PC-3 (cell line): ENCODE results near the gene PLCL1. TPM values are rescaled to one million over a fixed set of nuclear protein-coding genes. Genes with fewer than 3 reads are reported as not detected.

Experiments
- ATAC-seq: fragments of 200-7000 bp; cut with Tn5 transposase; 2 replicates; pipeline ENCODE4 v1.9.1; 2020; ENCODE audit warnings: mild to moderate bottlenecking, moderate library complexity
- BruUV-seq: library from RNA; stranded (reverse); fragments of 400-500 nt; replicated peaks from 2 replicates; lab custom pipeline; 2021; lab: Mats Ljungman, UMichigan
- CTCF ChIA-PET: fragments of 300-600 bp; sonication (Branson Sonifier 250); formaldehyde crosslinking; loops from one replicate; lab custom pipeline; 2022; ENCODE audit warnings: antibody characterized with exemption; lab: Charles Lee
- POLR2A ChIA-PET: fragments of 300-600 bp; sonication (Branson Sonifier 250); formaldehyde crosslinking; loops from one replicate; lab custom pipeline; 2022; ENCODE audit warnings: antibody characterized with exemption; ENCODE audit not compliant: unreplicated experiment; lab: Charles Lee
- DNase-seq: peaks from one replicate; pipeline ENCODE4 v3.0.0-alpha.2; 2015
- H2AFZ ChIP-seq: fragments of 300-600 bp; sonication (generic); 2 replicates; pipeline ENCODE4 v1.6.0; 2016; ENCODE audit warnings: antibody characterized with exemption, low read length
- H3F3A ChIP-seq: fragments of 300-600 bp; sonication (generic); one replicate; pipeline ENCODE4 v1.6.0; 2017; ENCODE audit warnings: antibody characterized with exemption, low read length, control low read depth, mild to moderate bottlenecking; ENCODE audit not compliant: unreplicated experiment
- H3K27ac ChIP-seq: fragments of 300-600 bp; sonication (generic); 2 replicates; pipeline ENCODE4 v1.5.1; 2016; ENCODE audit warnings: mild to moderate bottlenecking, low read length
- H3K27me3 ChIP-seq: fragments of 300-600 bp; sonication (generic); 2 replicates; pipeline ENCODE4 v1.6.1; 2016; ENCODE audit warnings: low read length, mixed read lengths
- H3K36me3 ChIP-seq: fragments of 300-600 bp; sonication (generic); 2 replicates; pipeline ENCODE4 v1.6.1; 2016; ENCODE audit warnings: low read depth, mixed run types, low read length, mixed read lengths
- H3K4me1 ChIP-seq: fragments of 300-600 bp; sonication (generic); 2 replicates; pipeline ENCODE4 v1.5.1; 2016; ENCODE audit warnings: low read length; ENCODE audit not compliant: insufficient read depth
- H3K4me2 ChIP-seq: fragments of 300-600 bp; sonication (generic); 2 replicates; pipeline ENCODE4 v1.6.0; 2016; ENCODE audit warnings: low read length
- H3K4me3 ChIP-seq: fragments of 300-600 bp; sonication (generic); 2 replicates; pipeline ENCODE4 v1.5.1; 2016; ENCODE audit warnings: mild to moderate bottlenecking, low read length, mixed read lengths
- H3K79me2 ChIP-seq: fragments of 300-600 bp; sonication (generic); 2 replicates; pipeline ENCODE4 v1.6.1; 2017; ENCODE audit warnings: low read length, mixed read lengths
- H3K9ac ChIP-seq: fragments of 300-600 bp; sonication (generic); 2 replicates; pipeline ENCODE4 v1.6.0; 2016; ENCODE audit warnings: mild to moderate bottlenecking, low read length
- H3K9me2 ChIP-seq: fragments of 300-600 bp; sonication (generic); replicated peaks from 2 replicates; pipeline ENCODE4 v1.6.1; 2016; ENCODE audit warnings: mixed run types, low read length, mixed read lengths
- H3K9me3 ChIP-seq: fragments of 300-600 bp; sonication (generic); 2 replicates; pipeline ENCODE4 v1.6.1; 2016; ENCODE audit warnings: low read length, mixed read lengths
- H4K20me1 ChIP-seq: fragments of 300-600 bp; sonication (generic); 2 replicates; pipeline ENCODE4 v1.6.1; 2016; ENCODE audit warnings: low read length, mixed read lengths
- EZH2 ChIP-seq: fragments of 300-600 bp; sonication (generic); IDR thresholded peaks from one replicate; pipeline ENCODE4 v1.6.1; 2017; ENCODE audit warnings: antibody characterized with exemption, mild to moderate bottlenecking, low read length; ENCODE audit not compliant: unreplicated experiment
- EZH2phosphoT487 ChIP-seq: fragments of 300-600 bp; sonication (generic); IDR thresholded peaks from 2 replicates; pipeline ENCODE4 v1.6.1; 2018; ENCODE audit warnings: mild to moderate bottlenecking, antibody characterized with exemption, low read length, borderline replicate concordance
- intact Hi-C: fragments of 100-400 bp; cut with micrococcal nuclease; formaldehyde crosslinking; loops from 2 replicates; pipeline ENCODE4 v1.9.0; 2023
- total RNA-seq: library from RNA; depleted of rRNA; stranded (reverse); fragments of >200 nt; gene quantifications from 2 replicates; pipeline ENCODE4 v1.2.3, GENCODE V29; 2014
- TF ChIP-seq, protein P1 (sequence below): fragments of 300-600 bp; sonication (generic); conservative IDR thresholded peaks from 2 replicates; pipeline ENCODE4 v1.5.1; 2017; ENCODE audit warnings: antibody characterized with exemption, low read depth, mild to moderate bottlenecking, low read length

PLCL1 gene
- total RNA-seq, 1 experiment from 2014 or later = not detected

DNA sequence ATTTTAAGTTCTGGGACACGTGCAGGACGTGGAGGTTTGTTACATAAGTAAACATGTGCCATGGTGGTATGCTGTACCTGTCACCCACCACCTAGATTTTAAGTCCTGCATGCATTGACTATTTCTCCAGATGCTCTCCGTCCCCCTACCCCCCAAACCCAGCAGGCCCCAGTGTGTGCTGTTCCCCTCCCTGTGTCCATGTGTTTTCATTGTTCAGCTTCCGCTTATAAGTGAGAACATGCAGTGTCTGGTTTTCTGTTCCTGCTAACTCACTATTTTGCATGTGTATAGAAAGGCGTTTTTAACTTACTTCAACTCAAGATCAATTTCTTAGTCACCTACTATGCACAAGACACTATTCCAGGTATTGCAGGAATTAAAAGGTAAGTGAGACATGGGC lies 128.0 kb downstream of the PLCL1 start:
- DNase-seq (no peak), ATAC-seq (no peak)
- TF ChIP-seq EZH2 (no peak), EZH2phosphoT487 (no peak)
- TF ChIP-seq, protein P1, sequence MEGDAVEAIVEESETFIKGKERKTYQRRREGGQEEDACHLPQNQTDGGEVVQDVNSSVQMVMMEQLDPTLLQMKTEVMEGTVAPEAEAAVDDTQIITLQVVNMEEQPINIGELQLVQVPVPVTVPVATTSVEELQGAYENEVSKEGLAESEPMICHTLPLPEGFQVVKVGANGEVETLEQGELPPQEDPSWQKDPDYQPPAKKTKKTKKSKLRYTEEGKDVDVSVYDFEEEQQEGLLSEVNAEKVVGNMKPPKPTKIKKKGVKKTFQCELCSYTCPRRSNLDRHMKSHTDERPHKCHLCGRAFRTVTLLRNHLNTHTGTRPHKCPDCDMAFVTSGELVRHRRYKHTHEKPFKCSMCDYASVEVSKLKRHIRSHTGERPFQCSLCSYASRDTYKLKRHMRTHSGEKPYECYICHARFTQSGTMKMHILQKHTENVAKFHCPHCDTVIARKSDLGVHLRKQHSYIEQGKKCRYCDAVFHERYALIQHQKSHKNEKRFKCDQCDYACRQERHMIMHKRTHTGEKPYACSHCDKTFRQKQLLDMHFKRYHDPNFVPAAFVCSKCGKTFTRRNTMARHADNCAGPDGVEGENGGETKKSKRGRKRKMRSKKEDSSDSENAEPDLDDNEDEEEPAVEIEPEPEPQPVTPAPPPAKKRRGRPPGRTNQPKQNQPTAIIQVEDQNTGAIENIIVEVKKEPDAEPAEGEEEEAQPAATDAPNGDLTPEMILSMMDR = no peak
- intact Hi-C loops = no loop called here
- Histone ChIP-seq H3K79me2 (no peaks in the 10 kb centered on the region), H3K9me3 (no peaks in the 10 kb centered on the region), H3K4me3 (no peak overlapping the region), H3K9me2 (no peaks in the 10 kb centered on the region), H4K20me1 (no peaks in the 10 kb centered on the region), H2AFZ (no peak overlapping the region), H3K27me3 (no peaks in the 10 kb centered on the region), H3K4me1 (no peaks in the 10 kb centered on the region), H3K36me3 (no peaks in the 10 kb centered on the region), H3F3A (no peaks in the 10 kb centered on the region), H3K4me2 (no peak overlapping the region), H3K27ac (no peak overlapping the region), H3K9ac (no peak overlapping the region)
- BruUV-seq = no TSS peak
- ChIA-PET CTCF (no interaction called here), POLR2A (no interaction called here)

GRCh38 chr2:197934261-197934933 lies 130.0 kb downstream of the PLCL1 start:
- Histone ChIP-seq H3K4me1 (no peaks in the 10 kb centered on the region), H2AFZ (no peak overlapping the region), H3K27ac (no peak overlapping the region), H3F3A (no peaks in the 10 kb centered on the region), H3K9me3 (no peaks in the 10 kb centered on the region), H3K4me2 (no peak overlapping the region), H3K79me2 (no peaks in the 10 kb centered on the region), H3K9me2 (no peaks in the 10 kb centered on the region), H4K20me1 (no peaks in the 10 kb centered on the region), H3K27me3 (no peaks in the 10 kb centered on the region), H3K36me3 (no peaks in the 10 kb centered on the region), H3K9ac (no peak overlapping the region), H3K4me3 (no peak overlapping the region)
- no TSS peak for BruUV-seq
- POLR2A ChIA-PET = no interaction called here
- intact Hi-C loops = no loop called here
- CTCF ChIA-PET = no interaction called here
- no peak for TF ChIP-seq EZH2
- no peak for TF ChIP-seq EZH2phosphoT487
- TF ChIP-seq, protein P1 = no peak
- ATAC-seq = no peak
- DNase-seq = no peak

DNA sequence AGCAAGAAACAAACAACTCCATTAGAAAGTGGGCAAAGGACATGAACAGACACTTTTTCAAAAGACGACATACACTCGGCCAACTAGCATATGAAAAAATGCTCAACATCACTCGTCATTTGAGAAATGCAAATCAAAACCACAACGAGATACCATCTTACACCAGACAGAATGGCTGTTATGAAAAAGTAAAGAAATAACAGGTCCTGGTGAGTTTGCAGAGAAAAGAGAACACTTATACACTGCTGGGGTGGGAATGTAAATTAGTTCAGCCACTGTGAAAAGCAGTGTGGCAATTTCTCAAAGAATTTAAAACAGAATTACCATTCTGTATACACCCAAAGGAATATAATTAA lies 130.5 kb downstream of the PLCL1 start:
- no peaks in the 10 kb centered on the region for H3F3A ChIP-seq
- no peaks in the 10 kb centered on the region for H3K27me3 ChIP-seq
- no peak overlapping the region for H3K4me3 ChIP-seq
- H3K9me2 ChIP-seq = no peaks in the 10 kb centered on the region
- H3K27ac ChIP-seq = no peak overlapping the region
- no peaks in the 10 kb centered on the region for H3K9me3 ChIP-seq
- H4K20me1 ChIP-seq = no peaks in the 10 kb centered on the region
- no peaks in the 10 kb centered on the region for H3K36me3 ChIP-seq
- no peaks in the 10 kb centered on the region for H3K79me2 ChIP-seq
- DNase-seq (no peak), ATAC-seq (no peak)
- intact Hi-C loops = no loop called here
- H3K9ac ChIP-seq = no peak overlapping the region
- no peaks in the 10 kb centered on the region for H3K4me1 ChIP-seq
- BruUV-seq = no TSS peak
- POLR2A ChIA-PET = no interaction called here
- no peak overlapping the region for H3K4me2 ChIP-seq
- TF ChIP-seq EZH2 (no peak), EZH2phosphoT487 (no peak)
- TF ChIP-seq, protein P1 = no peak
- CTCF ChIA-PET = no interaction called here
- no peak overlapping the region for H2AFZ ChIP-seq
